Head of caudate nucleus (tissue), 42 donors: ENCODE data around the gene BAG5.
"Not testable (repeated sequence)": the region's sequence is repeated elsewhere in the genome, so short reads cannot be mapped to it uniquely, and the experiment has no call there.

Source experiments
- DNase-seq, 42 donors: peaks; one replicate each; pipeline versions ENCODE4 v3.0.0 to v3.0.0-alpha.2; 2020 to 2021; ENCODE audit warnings: mixed read lengths in 7 of 42
- intact Hi-C: fragments of 100-400 bp; cut with DNase I; formaldehyde crosslinking; loops from one replicate; pipeline ENCODE4 v1.15.0; 2022

BAG5 gene

DNA sequence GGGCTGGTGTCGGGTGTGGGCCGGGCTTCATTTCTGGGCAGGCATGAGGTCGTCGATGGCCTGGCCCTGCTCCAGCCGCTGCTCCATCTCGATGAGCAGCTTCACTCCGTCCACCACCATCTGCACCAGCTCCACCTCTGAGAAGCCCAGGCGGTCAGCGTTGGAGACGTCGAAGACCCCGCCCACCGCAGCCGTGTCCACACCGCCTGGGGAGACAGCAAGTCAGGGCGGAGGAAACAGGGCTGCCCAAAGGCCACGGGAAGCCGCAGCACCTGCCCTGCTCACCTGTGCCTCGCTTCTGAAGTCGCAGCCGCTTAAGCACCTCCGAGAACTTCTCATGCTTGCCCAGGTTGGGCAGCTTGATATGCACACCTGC lies 42.6 kb downstream of the BAG5 start:
- peak in 4 of 42 donors; percentile 17 to 50 (median 39) for DNase-seq

DNA sequence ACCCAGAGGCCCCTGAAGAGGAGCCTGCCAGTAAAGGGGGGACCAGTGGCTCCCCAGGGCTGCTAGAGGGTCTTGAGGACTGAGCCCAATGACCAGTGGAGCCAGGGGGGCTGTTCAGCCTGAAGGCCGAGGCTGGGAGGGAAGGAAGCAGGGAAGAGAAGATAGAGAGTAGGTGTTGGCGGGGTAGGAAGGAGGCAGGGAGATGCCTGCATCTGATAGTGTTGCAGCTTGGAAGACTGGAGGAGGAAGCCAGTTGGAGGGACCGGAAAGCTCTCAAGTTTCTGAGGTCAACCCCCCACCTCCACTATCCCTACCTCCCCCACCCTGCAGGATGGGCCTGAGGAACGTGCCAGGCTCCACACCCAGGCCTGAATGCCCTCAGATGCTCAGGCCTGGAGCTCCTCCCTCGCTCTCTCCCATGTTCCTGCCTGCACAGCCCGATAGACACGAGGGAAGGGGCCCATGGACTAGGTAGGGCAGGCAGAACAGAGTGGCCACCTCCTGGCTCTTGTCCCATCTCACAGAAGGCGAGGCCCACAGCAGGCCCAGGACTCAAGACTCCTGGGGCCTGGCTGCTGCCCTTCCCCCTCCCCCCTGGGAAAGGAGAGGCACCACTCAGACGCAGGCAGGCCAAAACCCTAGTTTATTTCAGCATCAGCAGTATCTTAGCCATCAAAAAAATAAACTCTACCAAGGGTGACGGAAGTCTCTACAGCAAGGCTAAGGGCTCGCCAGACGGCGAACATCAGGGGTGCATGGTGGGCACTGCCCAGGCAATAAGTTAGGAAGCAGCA lies 43.2 kb downstream of the BAG5 start:
- DNase-seq = peak in 9 of 42 donors; percentile 21 to 67 (median 46)
- intact Hi-C loops = loop anchor here (2.0 kb wide), 1 partner anchor 26 kb away; no protein-coding TSS in a partner anchor

More for the DNA sequence above, 42.6 kb downstream of the BAG5 start:
- intact Hi-C loops = loop anchor here (2.0 kb wide), 1 partner anchor 25 kb away; no protein-coding TSS in a partner anchor

DNA sequence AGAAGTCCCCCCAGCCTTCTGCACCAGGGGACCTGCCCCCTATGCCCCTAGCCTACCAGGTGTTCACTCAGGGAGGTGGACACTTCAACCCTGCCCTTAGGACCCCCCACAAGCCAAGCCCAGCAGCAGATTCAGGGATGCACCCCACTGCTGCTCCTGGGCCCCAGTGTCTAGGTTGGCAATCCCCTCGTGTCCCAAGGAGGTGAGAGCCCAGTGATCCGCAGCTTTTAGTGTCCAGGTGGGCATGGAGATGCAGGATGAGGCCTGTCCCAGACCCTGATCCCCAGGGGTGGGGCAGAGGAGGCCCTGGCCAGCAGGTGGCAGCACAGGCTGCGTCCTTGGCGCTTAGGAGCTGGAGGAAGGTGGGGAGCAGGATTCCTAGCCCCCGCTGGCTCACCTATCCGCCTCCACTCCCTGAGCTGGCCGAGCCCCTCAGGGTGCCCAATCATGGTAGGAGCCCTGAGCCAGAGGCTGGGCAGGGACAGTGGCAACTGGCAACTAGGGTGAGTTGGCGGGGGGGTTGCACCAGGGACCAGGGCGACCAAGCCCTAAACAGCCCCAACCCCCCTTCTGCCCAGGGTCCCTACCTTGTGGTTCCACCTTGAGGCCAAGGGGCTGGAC lies 43.9 kb downstream of the BAG5 start:
- peak in 41 of 42 donors; percentile 67 to 91 (median 82) for DNase-seq

DNA sequence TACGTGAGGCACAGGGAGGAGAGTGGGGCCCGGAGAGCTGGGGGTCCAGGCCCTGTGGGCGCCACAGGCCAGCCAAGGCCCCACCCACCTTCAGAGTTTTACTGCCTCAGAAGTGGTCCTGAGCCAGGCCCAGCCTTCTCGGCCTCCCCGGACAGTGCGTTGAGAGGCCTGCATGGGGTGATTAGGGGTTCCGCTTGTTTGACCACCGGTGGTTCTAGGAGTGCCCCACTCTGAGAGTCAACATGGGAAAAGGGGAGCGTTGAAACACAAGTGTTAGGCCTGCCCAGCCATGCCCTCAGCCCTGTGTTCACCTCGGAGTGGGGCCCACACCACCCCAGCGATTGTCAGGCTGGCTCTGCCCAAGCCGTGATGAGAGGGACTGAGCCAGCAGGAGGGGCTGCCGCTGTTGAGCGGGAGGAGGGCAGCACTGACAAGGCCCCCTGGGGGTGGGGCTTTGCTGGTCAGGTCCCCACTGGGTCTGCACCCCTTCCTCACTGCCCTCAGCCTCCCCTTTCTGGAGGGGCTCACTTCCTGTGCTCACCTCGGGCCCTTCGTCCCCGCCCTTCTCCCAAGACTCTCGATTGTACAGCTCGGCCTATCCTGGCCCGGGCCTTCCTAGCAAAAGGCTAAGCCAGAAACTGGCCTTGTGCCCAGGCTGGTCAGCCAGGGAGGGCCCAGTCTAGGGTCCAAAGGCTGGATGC lies 44.6 kb downstream of the BAG5 start:
- intact Hi-C loops = loop anchor here (2.0 kb wide), 1 partner anchor 27 kb away; no protein-coding TSS in a partner anchor
- DNase-seq = peak in 2 of 42 donors; percentile 34 to 54

More for the DNA sequence above, 43.9 kb downstream of the BAG5 start:
- intact Hi-C loops = loop anchor here (2.0 kb wide), 1 partner anchor 26 kb away; no protein-coding TSS in a partner anchor

DNA sequence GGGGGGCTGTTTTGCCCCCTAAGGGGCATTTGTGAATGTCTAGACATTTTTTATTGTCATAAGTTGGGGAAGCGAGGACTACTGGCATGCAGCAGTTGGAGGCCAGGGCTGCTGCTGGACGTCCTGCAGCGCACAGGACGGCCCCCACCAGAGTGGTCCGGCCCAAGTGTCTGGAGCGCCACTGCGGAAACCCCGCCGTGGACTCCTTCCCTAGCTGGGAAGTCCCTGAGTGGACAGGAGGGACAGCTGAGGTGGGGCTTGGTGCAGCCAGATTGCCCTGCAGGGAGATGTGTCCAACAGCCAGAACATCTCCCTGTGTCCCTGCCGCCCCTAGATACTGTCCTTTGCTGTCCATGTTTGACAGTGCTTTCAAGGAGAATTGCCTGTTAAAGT lies 45.3 kb downstream of the BAG5 start:
- intact Hi-C loops = no loop called here
- DNase-seq = peak in 1 of 42 donors; percentile 29

DNA sequence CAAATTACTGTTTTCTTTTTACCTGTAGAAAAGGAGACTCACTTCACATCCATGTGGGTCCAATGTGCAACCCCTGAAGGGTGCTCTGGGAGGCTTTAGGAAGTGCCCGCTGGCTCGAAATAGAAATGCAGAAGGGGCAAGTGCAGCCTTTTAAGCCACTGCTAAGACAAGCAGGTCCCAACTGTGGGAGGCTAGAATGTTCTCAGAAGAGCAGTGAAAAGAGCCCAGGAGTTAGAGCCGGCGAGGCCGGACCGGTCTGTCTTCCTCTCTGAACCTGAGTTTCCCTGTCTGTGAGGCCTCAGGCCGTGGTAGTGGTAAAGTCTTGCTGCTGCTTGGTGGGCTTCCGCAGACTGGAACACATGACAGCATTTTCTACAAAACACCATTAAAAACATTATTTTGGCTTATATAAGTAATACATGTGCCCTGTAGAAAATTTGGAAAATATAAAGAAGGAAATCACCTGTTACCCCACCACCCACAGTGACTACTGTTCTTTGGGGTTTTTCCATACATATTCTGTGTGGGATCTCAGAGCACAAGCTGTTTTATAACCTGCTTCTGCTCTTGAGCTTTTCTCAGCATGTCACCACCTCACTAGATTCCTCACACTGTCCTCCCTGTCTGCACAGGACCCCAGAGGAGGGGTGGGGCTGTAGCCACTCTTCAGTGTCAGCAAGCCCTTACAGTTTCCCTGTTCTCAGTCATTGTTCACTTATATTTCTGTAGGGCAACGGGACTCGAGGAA lies 45.9 kb downstream of the BAG5 start:
- DNase-seq = peak in 7 of 42 donors; percentile 17 to 66 (median 30)
- intact Hi-C loops = no loop called here

DNA sequence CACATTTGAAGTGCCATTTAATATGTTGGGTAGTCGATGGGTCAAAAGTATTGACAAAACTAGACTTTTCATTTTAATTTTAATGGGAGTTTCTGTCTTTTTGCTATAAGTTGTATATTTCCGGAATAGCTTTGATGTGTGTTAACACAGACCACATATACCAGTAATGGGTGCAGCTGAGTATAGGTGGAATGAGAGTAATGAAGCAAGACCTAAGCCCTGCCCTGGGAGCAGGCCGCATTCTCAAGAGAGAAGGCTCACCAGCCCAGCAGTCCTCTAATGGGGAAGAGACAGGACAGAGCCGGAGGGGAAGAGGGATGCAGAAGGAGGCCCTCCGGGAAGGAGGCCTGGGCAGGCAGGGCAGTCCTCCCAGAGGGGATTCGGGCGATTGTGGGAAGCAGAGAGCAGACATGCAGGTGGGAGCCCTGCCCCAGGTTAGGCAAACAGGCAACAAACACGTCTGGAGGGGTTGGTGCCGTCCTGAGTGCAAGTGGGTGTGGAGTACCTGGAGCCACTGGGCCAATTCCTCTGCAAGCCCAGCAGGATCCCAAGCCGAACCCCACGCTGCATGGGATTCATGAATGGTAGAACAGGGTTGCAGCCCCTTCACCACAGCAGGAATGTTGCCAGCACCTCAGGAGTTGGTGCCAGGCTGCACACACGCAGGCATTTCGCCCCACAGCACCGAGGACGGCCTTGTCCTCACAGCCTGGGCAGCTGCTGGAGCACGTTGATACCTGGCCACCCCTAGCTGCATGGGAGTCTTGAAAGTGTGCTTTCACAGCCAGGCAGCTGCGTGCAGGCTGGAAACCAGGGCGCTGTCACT lies 47.6 kb downstream of the BAG5 start:
- intact Hi-C loops = no loop called here
- peak in 8 of 42 donors; percentile 5 to 27 (median 16) for DNase-seq

DNA sequence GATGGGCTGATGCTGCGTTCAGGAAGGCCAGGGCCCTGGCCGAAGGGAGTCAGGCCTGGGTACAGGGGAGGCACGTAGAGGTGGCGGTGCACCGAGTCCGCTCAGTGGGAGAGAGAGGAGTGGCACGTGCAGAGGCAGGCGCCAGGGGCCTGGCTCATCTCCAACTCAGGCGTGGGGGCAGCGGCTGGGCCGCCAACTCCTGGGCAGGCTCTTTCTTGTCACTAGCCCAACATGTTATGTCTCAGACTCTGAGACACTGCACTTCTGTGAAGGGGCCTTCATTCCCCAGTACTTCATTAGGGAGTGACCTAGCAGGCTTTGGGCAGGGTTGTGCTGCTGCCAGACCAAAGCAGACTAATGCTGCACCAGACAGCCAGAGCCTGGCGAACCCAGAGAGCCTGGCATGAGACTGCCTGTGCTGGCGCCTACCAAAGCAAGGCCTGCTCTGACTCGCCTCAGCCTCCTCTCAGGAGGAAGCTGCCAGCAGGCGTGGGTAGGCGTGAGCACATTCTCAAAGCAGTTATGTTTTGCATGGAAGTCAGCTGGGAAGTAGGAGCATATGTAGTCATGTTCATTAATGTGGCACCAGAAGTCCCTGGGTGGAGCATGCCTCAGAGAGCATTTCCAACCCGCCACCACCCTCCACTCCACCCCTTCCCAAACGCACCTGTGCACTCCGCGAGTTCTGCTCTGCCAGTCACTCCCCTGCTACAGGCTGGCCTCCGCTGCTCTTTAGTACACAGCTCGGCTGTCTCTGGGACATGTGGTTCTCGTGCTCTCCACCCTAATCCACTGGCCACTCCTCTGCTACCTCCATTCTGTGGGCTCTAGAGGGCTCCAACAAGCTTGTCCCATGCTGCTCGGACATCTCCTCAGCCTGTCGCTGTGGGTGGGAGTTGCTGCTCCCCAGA lies 49.5 kb downstream of the BAG5 start:
- peak; percentile 48 to 94 (median 78) for DNase-seq
- intact Hi-C loops = no loop called here

DNA sequence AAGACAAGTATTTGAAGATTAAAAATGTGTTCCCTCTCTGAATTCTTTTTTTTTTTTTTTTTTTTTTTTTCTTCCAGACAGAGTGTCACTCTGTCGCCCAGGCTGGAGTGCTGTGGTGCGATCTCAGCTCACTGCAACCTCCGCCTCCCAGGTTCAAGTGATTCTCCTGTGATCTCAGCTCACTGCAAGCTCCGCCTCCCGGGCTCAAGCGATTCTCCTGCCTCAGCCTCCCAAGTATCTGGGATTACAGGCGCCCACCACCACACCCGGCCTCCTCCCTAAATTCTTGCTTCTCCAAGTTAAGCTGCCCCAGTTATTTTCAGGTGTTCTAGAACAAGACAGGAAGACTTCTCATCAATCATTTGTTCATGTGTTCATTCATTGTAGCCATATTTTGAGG lies 50.3 kb downstream of the BAG5 start:
- intact Hi-C loops = not testable (repeated sequence)
- peak in 7 of 42 donors; percentile 7 to 24 (median 17) for DNase-seq

DNA sequence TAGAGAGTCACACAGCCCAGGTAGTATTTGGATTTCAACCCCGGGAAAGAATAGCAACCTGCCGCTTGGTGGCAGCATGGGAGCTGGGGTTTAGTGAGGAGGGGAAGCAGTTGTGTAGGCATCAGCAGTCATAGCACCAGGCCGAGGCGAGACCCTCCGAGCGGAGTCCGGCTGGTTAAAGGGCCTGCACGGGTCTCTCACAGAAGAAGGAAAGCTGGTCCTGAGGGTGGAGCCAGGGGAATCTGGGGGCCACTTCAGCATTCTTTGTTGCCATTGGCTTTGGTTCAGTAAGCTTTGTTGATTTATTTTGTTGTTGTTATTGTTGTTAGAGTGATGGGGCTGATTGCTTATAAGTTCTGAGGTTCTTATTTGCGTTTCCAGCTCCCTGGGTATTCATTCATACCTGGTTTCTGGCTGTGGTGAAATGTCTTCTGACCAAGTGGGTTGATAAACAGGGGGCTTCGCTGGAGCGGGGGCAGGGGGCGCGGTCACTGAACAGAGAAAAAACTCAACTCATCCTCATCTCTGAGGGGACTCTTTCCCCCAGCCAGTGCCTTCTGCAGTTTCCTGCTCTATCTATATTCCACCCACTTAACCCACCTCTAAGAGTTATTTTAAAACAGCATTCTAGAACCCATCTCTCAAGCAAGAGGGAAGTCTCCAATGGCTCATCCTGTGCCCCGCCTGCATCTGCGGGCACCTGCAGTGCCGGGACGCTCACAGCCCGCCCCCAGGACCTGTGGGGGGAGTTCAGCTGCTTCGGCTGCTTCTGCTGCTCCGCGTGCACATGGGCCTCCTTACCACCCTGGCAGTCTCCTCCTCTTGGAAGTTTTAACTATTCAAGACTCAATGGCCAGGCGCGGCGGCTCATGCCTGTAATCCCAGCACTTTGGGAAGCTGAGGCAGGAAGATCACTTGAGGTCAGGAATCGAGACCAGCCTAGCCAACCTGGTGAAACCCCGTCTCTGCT lies 51.4 kb downstream of the BAG5 start:
- DNase-seq = peak in 34 of 42 donors; percentile 38 to 88 (median 70)
- intact Hi-C loops = no loop called here

DNA sequence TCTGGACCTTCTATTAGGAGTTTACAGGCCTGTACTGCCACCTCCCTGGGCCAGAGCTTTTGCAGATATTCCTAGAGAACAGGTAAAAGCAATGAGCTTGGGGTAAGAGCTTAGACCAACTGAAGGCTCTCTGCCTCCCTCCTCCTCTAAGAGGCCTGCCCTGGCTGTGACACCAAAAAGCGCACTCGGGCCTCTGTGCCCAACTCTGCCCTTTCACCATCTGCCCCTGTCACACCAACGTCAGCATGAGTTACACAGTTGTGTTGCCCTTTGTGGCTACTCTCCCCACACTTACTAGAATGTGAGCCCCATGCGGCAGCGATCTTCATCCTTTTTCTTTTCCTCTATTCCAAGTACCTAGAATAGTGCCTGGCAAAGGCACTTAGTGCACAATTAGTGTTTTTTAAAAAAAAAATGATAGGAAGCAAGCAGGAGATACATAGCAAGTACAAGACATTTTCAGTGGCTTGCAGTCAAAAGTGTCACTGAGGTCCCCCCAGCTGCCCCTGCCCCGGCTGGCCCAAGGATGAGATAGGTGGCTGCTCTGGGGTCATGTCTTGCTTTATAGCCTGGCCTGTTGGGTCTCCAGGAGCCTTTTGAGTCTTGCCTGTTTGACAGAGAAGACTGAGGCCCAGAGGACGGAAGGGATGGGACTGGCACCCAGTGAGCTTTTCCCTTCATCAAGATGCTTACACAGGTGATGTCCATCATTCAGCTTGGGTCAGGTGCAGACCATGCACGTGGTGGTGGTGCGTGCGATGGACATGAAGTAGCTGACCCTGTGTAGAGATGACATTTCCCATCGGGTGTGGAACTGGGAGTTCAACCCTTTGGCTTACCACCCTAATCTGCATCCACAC lies 52.4 kb downstream of the BAG5 start:
- peak in 3 of 42 donors; percentile 7 to 19 (median 15) for DNase-seq
- intact Hi-C loops = no loop called here

DNA sequence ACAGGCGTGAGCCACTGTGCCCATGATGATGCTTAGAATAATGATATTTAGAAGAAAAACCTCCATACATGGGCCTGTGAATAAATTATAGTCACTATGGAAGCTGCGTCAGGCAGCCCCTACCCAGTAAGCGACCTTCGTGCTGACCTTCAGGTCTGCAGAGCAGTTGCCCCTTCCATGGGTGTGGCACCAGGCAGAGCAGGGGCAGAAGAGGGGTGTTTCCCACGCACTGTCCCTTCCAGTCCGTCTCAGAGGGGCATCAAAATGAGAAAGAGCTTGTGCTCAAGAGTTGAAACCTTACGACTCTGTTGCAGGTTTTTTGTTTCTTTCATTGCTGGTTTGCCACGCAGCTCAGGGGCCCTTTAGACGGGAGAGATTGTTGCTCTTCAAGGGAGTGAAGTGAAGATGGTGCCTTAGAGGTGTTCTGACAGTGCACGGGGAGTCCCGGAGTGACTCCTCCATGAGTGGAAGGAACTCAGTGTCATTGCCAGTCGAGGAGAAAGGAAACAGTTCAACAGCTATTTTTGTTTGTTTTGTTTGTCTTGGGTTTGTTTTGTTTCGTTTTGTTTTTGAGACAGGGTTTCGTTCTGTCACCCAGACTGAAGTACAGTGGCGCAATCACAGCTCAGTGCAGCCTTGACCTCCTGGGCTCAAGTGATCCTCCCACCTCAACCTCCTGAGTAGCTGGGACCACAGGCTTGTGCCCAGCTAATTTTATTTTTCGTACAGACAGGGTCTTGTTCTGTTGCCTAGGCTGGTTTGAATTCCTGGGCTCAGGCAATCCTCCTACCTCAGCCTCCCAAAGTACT lies 53.7 kb downstream of the BAG5 start:
- intact Hi-C loops = no loop called here
- peak in 3 of 42 donors; percentile 3 to 29 (median 4) for DNase-seq

DNA sequence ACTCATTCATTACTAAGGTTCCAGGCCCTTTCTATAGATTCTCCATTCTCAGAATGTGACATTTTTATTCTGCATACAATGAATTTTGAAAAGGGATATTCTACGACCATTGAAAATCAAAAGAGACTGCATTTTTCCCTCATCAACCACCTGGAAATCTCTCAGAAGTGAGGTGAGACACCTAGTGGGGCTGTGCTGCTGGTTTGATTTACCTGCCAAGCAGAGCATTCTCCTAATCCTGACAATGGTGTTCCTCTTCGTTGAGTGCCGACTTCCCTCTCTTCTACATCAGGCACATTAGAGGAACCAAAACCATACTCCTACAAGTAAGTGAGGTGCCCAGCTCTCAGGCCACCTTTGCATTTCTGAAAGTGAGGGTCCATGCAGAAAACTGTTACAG lies 54.7 kb downstream of the BAG5 start:
- intact Hi-C loops = no loop called here
- peak in 13 of 42 donors; percentile 16 to 76 (median 48) for DNase-seq
